HG02642 (cell line): ENCODE results near the gene GCC2.
"Not testable (repeated sequence)": the region's sequence is repeated elsewhere in the genome, so short reads cannot be mapped to it uniquely, and the experiment has no call there.

Experiments used
- ATAC-seq: cut with Tn5 transposase; IDR thresholded peaks from one replicate; pipeline ENCODE4 v1.9.1; 2021; ENCODE audit warnings: mild to moderate bottlenecking; ENCODE audit not compliant: unreplicated experiment, poor library complexity

Gene GCC2

GRCh38 chr2:108435578-108435977, 13.4 kb upstream of the GCC2 start:
- not testable (repeated sequence) for ATAC-seq

- no peak for ATAC-seq
These were observed 12.0 kb upstream of the GCC2 start for GRCh38 chr2:108436976-108437375.

GRCh38 chr2:108441712-108442111, 7.3 kb upstream of the GCC2 start:
- no peak for ATAC-seq

GRCh38 chr2:108444941-108445840, 3.8 kb upstream of the GCC2 start:
- no peak for ATAC-seq

- ATAC-seq: no peak
These were observed 2.3 kb upstream of the GCC2 start for GRCh38 chr2:108446703-108447102.

GRCh38 chr2:108447947-108448677, 894 bp upstream of the GCC2 start:
- no peak for ATAC-seq

- peak; percentile 37 for ATAC-seq
These were observed 564 bp downstream of the GCC2 start for GRCh38 chr2:108449410-108450130.

- ATAC-seq: no peak
These were observed 1.9 kb downstream of the GCC2 start for GRCh38 chr2:108450863-108451262.

- no peak for ATAC-seq
These were observed 3.0 kb downstream of the GCC2 start for GRCh38 chr2:108451976-108452375.

- ATAC-seq: not testable (repeated sequence)
These were observed 4.5 kb downstream of the GCC2 start for GRCh38 chr2:108453530-108453929.

- ATAC-seq: no peak
These were observed 5.4 kb downstream of the GCC2 start for GRCh38 chr2:108454440-108454839.

- ATAC-seq: no peak
These were observed 6.6 kb downstream of the GCC2 start for GRCh38 chr2:108455571-108455970.

- no peak for ATAC-seq
These were observed 9.1 kb downstream of the GCC2 start for GRCh38 chr2:108458082-108458481.

GRCh38 chr2:108459441-108459840, 10.4 kb downstream of the GCC2 start:
- ATAC-seq: no peak

- ATAC-seq: peak; percentile 86
These were observed 11.5 kb downstream of the GCC2 start for GRCh38 chr2:108460345-108461037.

- ATAC-seq: no peak
These were observed 28.1 kb downstream of the GCC2 start for GRCh38 chr2:108477099-108477498.

- ATAC-seq: no peak
These were observed 36.2 kb downstream of the GCC2 start for GRCh38 chr2:108485253-108485652.

- no peak for ATAC-seq
These were observed 41.6 kb downstream of the GCC2 start for GRCh38 chr2:108490506-108491122.

- ATAC-seq: no peak
These were observed 42.8 kb downstream of the GCC2 start for GRCh38 chr2:108491848-108492247.

GRCh38 chr2:108492364-108492763, 43.4 kb downstream of the GCC2 start:
- ATAC-seq: no peak
